ENCODE data around the gene REEP1. TPM values are rescaled to one million over a fixed set of nuclear protein-coding genes. Genes with fewer than 3 reads are reported as not detected.

REEP1 gene
- total and polyA plus RNA-seq, 9 of the 15 experiments (the other 6 are each of a cell fraction or from before 2014, with no cell fraction given), result 0.11 to 0.67 (median 0.13) TPM

DNA sequence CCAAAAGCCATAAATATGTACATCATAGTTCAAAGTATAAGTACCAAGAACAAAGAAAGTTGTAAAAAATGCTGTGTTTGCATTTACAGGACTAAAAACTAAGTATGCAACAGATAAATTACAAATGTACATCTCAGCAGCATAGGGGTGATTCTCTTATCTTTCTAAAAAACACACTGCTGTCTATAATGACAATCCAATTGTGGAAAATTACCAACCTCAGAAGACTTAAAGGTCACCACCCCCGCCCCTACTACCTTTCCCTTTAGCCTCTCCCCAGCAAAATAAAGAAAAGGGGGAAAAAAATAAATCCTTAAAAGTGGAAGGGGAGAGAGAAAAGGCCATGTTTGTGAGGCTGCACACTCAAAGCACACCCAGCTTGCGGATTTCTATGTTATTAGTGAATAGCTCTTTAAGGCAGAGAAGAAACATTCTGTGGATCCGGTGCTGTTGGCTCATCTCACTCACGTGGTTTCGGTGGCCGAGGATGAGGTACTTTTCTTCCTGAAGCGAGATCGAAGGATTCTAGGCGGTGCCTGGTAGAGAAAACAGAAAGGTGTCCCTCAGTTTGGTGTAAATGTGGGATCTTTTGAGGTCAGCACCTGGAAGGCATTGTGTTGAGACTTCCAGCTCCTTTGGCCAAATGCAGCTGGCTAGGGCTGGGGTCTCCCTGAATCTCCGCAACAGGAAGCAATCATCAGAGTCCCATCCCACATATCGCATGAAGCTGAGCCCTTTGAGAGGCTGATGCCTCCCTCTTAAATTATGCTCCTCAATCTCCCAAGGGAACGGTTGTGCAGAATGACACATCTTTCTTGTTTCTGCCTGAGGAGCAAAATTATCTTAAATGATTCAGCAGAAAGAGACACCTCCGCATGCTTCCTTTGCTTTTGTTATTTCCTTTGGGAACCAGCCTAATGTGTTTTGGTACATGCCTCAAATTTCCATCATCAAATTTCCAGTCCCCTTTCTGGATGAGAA lies 120.6 kb downstream of the REEP1 start (continued):
- peak; percentile 44; the same call in 1 of the 2 replicates for TF ChIP-seq TOE1 (IDR thresholded peaks at IDR 0.05; ENCODE audit: borderline replicate concordance)
- no peak for TF ChIP-seq TOE1 (CRISPR knock-in tag; IDR thresholded peaks at IDR 0.05; ENCODE audit: borderline replicate concordance, low read depth)
- no peak for TF ChIP-seq PRPF4 (IDR thresholded peaks at IDR 0.05; ENCODE audit: insufficient read depth, low read depth, low read length, poor library complexity, severe bottlenecking)
- no peak for TF ChIP-seq MEF2A (IDR thresholded peaks at IDR 0.05; ENCODE audit: control insufficient read depth, low read depth, low read length)
- no peak for TF ChIP-seq MLLT1 (IDR thresholded peaks at IDR 0.05)
- TF ChIP-seq PTRF (tag; IDR thresholded peaks at IDR 0.05), result no peak
- TF ChIP-seq, protein P1, sequence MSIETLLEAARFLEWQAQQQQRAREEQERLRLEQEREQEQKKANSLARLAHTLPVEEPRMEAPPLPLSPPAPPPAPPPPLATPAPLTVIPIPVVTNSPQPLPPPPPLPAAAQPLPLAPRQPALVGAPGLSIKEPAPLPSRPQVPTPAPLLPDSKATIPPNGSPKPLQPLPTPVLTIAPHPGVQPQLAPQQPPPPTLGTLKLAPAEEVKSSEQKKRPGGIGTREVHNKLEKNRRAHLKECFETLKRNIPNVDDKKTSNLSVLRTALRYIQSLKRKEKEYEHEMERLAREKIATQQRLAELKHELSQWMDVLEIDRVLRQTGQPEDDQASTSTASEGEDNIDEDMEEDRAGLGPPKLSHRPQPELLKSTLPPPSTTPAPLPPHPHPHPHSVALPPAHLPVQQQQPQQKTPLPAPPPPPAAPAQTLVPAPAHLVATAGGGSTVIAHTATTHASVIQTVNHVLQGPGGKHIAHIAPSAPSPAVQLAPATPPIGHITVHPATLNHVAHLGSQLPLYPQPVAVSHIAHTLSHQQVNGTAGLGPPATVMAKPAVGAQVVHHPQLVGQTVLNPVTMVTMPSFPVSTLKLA (conservative IDR thresholded peaks at IDR 0.05), result peak; percentile 32 to 61; a peak in 2 of 4 replicates
- TF ChIP-seq JUND (IDR thresholded peaks at IDR 0.05; ENCODE audit: borderline replicate concordance, low read depth, low read length), result peak; percentile 71
- TF ChIP-seq JUND (tag; IDR thresholded peaks at IDR 0.05; ENCODE audit: borderline replicate concordance, low read depth, low read length), result no peak; the same call in 1 of the 3 replicates
- no peak for TF ChIP-seq SNAPC5 (CRISPR knock-in tag; IDR thresholded peaks at IDR 0.05)
- no peak for TF ChIP-seq ZNF707 (CRISPR knock-in tag; conservative IDR thresholded peaks at IDR 0.05)
- TF ChIP-seq, protein P2, sequence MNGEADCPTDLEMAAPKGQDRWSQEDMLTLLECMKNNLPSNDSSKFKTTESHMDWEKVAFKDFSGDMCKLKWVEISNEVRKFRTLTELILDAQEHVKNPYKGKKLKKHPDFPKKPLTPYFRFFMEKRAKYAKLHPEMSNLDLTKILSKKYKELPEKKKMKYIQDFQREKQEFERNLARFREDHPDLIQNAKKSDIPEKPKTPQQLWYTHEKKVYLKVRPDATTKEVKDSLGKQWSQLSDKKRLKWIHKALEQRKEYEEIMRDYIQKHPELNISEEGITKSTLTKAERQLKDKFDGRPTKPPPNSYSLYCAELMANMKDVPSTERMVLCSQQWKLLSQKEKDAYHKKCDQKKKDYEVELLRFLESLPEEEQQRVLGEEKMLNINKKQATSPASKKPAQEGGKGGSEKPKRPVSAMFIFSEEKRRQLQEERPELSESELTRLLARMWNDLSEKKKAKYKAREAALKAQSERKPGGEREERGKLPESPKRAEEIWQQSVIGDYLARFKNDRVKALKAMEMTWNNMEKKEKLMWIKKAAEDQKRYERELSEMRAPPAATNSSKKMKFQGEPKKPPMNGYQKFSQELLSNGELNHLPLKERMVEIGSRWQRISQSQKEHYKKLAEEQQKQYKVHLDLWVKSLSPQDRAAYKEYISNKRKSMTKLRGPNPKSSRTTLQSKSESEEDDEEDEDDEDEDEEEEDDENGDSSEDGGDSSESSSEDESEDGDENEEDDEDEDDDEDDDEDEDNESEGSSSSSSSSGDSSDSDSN (IDR thresholded peaks at IDR 0.05; ENCODE audit: borderline replicate concordance in 1 of 2, low read depth in 2 of 2, low read length in 2 of 2), result no peak
- TF ChIP-seq POLR2B (IDR thresholded peaks at IDR 0.05; ENCODE audit: low read depth, partially characterized antibody), result no peak
- 0 out of 2 replicates have a peak, but pooled peaks have one; percentile 7 for TF ChIP-seq ETV1 (tag; conservative IDR thresholded peaks at IDR 0.05; ENCODE audit: low read depth)
- no peak for TF ChIP-seq RUNX1 (IDR thresholded peaks at IDR 0.05; ENCODE audit: low read depth)
- TF ChIP-seq ZNF584 (CRISPR knock-in tag; IDR thresholded peaks at IDR 0.05; ENCODE audit: low read depth), result no peak
- TF ChIP-seq ZNF224 (CRISPR knock-in tag; IDR thresholded peaks at IDR 0.05), result no peak
